IgD-negative memory B cell (primary cell): Measurements from ENCODE around the gene HARBI1. TPM values are rescaled to one million over a fixed set of nuclear protein-coding genes. Genes with fewer than 3 reads are reported as not detected.

Source experiments
- H3K27ac Mint-ChIP-seq, 3 donors: one replicate each; pipeline ENCODE4 v1.8.0; 2020 to 2022; ENCODE audit warnings: mild to moderate bottlenecking in 3 of 3, mixed read lengths in 3 of 3, moderate library complexity in 1 of 3
- H3K27me3 Mint-ChIP-seq: one replicate; pipeline ENCODE4 v1.8.0; 2021; ENCODE audit warnings: mixed read lengths
- H3K36me3 Mint-ChIP-seq: one replicate; pipeline ENCODE4 v1.8.0; 2020; ENCODE audit warnings: mild to moderate bottlenecking, mixed read lengths
- H3K4me1 Mint-ChIP-seq, 3 donors: one replicate each; pipeline ENCODE4 v1.8.0; 2020 to 2022; ENCODE audit warnings: mixed read lengths in 3 of 3, mild to moderate bottlenecking in 1 of 3
- H3K4me3 Mint-ChIP-seq, 4 donors: one replicate each; pipeline ENCODE4 v1.8.0; 2020 to 2022; ENCODE audit warnings: mild to moderate bottlenecking in 4 of 4, mixed read lengths in 4 of 4, moderate library complexity in 3 of 4
- H3K9me3 Mint-ChIP-seq, 3 donors: one replicate each; pipeline ENCODE4 v1.8.0; 2020 to 2021; ENCODE audit warnings: mixed read lengths in 3 of 3, mild to moderate bottlenecking in 1 of 3
- polyA plus RNA-seq: library from polyadenylated mRNA; unstranded; fragments of 300-500 nt; fragmentation: Illumina TruSeq; gene quantifications from one replicate; pipeline ENCODE4 v1.2.3, GENCODE V29; 2021

Gene HARBI1
- 6.9 TPM for polyA plus RNA-seq

DNA sequence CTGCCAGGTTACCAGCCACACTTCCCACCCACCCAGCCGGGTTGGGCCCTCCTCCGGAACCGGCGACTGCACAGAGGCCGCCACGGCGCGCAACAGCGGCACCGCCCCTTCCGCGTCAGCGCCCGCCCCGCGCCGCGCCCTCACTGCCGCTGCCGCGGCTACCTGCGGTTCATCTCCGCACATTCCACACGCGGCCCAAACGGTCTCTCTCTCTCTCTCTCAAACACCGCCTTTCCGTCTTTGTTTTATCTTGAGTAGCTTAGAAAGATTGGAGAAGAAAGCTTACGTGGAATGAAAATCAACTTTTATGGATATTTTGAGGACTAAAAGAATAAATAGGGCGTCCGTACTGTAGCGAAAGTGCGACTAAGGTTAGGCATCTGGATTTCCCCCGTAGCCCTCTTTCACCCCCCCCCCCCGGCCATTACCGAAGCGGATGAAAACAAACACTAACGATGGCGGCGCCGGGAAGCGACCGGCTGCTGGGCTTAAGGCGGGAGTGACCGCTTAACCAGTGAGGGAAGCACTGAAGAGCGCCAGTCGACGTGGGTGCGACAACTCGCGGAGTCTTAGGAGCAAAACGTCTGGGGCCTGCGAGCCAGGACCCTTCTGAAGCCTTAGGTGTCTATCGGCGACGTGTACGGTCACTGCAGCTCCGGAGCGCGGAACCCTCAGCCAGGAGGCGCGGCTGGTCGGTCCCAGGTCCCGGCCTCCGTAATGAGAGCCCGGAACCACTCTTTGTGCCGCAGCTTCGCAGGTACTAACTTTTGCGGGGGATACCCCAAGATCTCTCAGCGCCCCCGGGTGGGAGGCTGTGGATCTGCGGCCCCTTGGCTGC is at the start of gene HARBI1, which contains the start of gene ATG13:
Gene HARBI1, minus strand, starts transcription at position 94 of the 838 bp plus-strand sequence. CDS start 990 bp downstream, outside the sequence.
Gene ATG13, plus strand, starts transcription at position 420 of the 838 bp plus-strand sequence. CDS start 26,739 bp downstream, outside the sequence.
- H3K4me3 Mint-ChIP-seq, result peak within 1 kb of the TSS; percentile 96 to 99 (median 98)
- H3K9me3 Mint-ChIP-seq, result no peaks in the 10 kb centered on the region
- H3K4me1 Mint-ChIP-seq, result peaks cover 16 to 33% (median 22%) of the 10 kb centered on the region in 3 donors
- no peaks in the 10 kb centered on the region for H3K36me3 Mint-ChIP-seq
- peak within 1 kb of the TSS; percentile 99 to 100 (median 100) for H3K27ac Mint-ChIP-seq
- H3K27me3 Mint-ChIP-seq, result no peaks in the 10 kb centered on the region

GRCh38 chr11:46666516-46666915 is 49.5 kb upstream of the HARBI1 start:
- peaks cover 2% of the 10 kb centered on the region for H3K36me3 Mint-ChIP-seq

GRCh38 chr11:46665356-46665755 is 48.3 kb upstream of the HARBI1 start:
- Mint-ChIP-seq H3K4me1 (peaks cover 0 to 2% (median 0%) of the 10 kb centered on the region in 3 donors), H3K36me3 (peaks cover 2% of the 10 kb centered on the region), H3K9me3 (no peaks in the 10 kb centered on the region), H3K27ac (no peak overlapping the region), H3K27me3 (no peaks in the 10 kb centered on the region), H3K4me3 (no peak overlapping the region)

More at GRCh38 chr11:46666516-46666915, 49.5 kb upstream of the HARBI1 start:
- Mint-ChIP-seq H3K4me3 (no peak overlapping the region), H3K27me3 (no peaks in the 10 kb centered on the region), H3K9me3 (no peaks in the 10 kb centered on the region), H3K27ac (peak overlapping the region in 1 of 3 donors; percentile 39), H3K4me1 (peaks cover 0 to 5% (median 2%) of the 10 kb centered on the region in 3 donors)

GRCh38 chr11:46664612-46665011 is 47.6 kb upstream of the HARBI1 start:
- Mint-ChIP-seq H3K4me3 (no peak overlapping the region), H3K36me3 (peaks cover 2% of the 10 kb centered on the region), H3K4me1 (peaks cover 0 to 2% (median 0%) of the 10 kb centered on the region in 3 donors), H3K27ac (no peak overlapping the region), H3K9me3 (no peaks in the 10 kb centered on the region), H3K27me3 (no peaks in the 10 kb centered on the region)

GRCh38 chr11:46663277-46663940 is 46.4 kb upstream of the HARBI1 start:
- Mint-ChIP-seq H3K4me3 (no peak overlapping the region), H3K36me3 (no peaks in the 10 kb centered on the region), H3K27ac (no peak overlapping the region), H3K4me1 (peaks cover 0 to 2% (median 0%) of the 10 kb centered on the region in 3 donors), H3K27me3 (no peaks in the 10 kb centered on the region), H3K9me3 (no peaks in the 10 kb centered on the region)

GRCh38 chr11:46662366-46662765 is 45.3 kb upstream of the HARBI1 start:
- Mint-ChIP-seq H3K27me3 (no peaks in the 10 kb centered on the region), H3K9me3 (no peaks in the 10 kb centered on the region), H3K36me3 (no peaks in the 10 kb centered on the region), H3K4me3 (no peak overlapping the region), H3K4me1 (peaks cover 0 to 2% (median 0%) of the 10 kb centered on the region in 3 donors), H3K27ac (no peak overlapping the region)

DNA sequence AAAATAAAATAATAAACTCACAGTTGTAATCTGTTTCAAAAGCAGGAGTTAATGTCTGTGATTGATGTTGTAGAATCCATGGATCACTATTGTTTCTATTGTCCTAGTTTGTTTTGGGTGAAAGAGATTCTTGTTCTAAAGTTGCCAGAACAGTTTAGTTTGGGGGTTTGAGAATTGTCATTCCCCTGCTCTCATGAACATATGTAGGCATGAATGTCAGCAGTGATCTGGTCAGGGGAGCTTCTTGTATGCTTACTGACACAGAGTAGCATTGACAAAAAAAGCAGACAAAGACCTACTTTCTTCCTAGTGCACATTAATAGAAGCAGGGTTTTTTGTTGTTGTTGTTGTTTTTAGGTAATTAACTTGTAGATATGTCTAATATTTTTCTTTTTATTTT is 44.8 kb upstream of the HARBI1 start:
- no peaks in the 10 kb centered on the region for H3K36me3 Mint-ChIP-seq
- H3K4me1 Mint-ChIP-seq, result peaks cover 0 to 2% (median 0%) of the 10 kb centered on the region in 3 donors
- no peaks in the 10 kb centered on the region for H3K27me3 Mint-ChIP-seq
- H3K9me3 Mint-ChIP-seq, result no peaks in the 10 kb centered on the region
- H3K27ac Mint-ChIP-seq, result no peak overlapping the region
- H3K4me3 Mint-ChIP-seq, result no peak overlapping the region

DNA sequence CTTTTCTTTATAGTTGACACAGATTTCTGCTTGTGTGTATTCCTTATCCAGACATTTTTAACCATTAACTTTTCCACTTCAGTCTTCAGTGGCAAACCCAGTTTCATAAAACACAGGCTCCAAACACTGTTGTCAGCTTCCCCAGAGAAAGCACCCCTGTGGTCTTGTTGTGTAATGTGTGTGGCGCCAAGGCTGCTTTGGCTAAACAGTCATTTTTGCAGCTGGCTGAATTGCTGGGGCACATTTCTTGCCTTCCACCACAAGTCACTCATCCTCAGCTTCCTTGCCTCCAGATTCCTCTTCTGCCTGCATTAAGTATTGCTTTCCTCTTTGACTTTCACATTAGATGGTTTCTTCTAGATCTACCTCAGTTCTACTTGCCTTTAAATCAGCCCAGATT is 42.9 kb upstream of the HARBI1 start:
- H3K36me3 Mint-ChIP-seq, result peaks cover 2% of the 10 kb centered on the region
- no peaks in the 10 kb centered on the region for H3K9me3 Mint-ChIP-seq
- no peaks in the 10 kb centered on the region for H3K4me1 Mint-ChIP-seq
- no peak overlapping the region for H3K4me3 Mint-ChIP-seq
- no peaks in the 10 kb centered on the region for H3K27me3 Mint-ChIP-seq
- H3K27ac Mint-ChIP-seq, result no peak overlapping the region

DNA sequence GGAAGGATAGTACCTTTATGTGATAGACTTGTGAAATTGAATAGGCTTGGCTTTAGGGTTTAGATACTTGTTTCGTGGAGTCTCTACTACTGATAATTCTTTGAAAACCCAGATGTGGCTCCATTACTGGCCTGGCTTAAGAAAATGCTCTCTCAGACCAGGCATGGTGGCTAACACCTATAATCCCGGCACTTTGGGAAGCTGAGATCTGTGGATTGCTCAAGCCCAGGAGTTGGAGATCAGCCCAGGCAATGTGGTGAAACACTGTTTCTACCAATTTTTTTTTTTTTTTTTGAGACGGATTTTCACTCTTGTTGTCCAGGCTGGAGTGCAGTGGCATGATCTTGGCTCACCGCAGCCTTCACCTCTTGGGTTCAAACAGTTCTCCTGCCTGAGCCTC is 41.2 kb upstream of the HARBI1 start:
- H3K4me1 Mint-ChIP-seq, result no peaks in the 10 kb centered on the region
- no peaks in the 10 kb centered on the region for H3K9me3 Mint-ChIP-seq
- H3K36me3 Mint-ChIP-seq, result peaks cover 2% of the 10 kb centered on the region
- H3K27me3 Mint-ChIP-seq, result no peaks in the 10 kb centered on the region
- no peak overlapping the region for H3K4me3 Mint-ChIP-seq
- H3K27ac Mint-ChIP-seq, result no peak overlapping the region

- Mint-ChIP-seq H3K27ac (peak overlapping the region in 1 of 3 donors; percentile 31), H3K4me1 (no peaks in the 10 kb centered on the region), H3K4me3 (no peak overlapping the region), H3K36me3 (peaks cover 2% of the 10 kb centered on the region), H3K27me3 (no peaks in the 10 kb centered on the region), H3K9me3 (no peaks in the 10 kb centered on the region)
Observed at GRCh38 chr11:46657186-46657585, 40.2 kb upstream of the HARBI1 start.

GRCh38 chr11:46655631-46656030 is 38.6 kb upstream of the HARBI1 start:
- Mint-ChIP-seq H3K4me1 (no peaks in the 10 kb centered on the region), H3K4me3 (no peak overlapping the region), H3K9me3 (no peaks in the 10 kb centered on the region), H3K27me3 (no peaks in the 10 kb centered on the region), H3K27ac (no peak overlapping the region), H3K36me3 (peaks cover 2% of the 10 kb centered on the region)

GRCh38 chr11:46649180-46649738 is 32.2 kb upstream of the HARBI1 start:
- H3K27me3 Mint-ChIP-seq, result no peaks in the 10 kb centered on the region
- H3K4me1 Mint-ChIP-seq, result no peaks in the 10 kb centered on the region
- H3K9me3 Mint-ChIP-seq, result no peaks in the 10 kb centered on the region
- H3K36me3 Mint-ChIP-seq, result peaks cover 7% of the 10 kb centered on the region
- H3K27ac Mint-ChIP-seq, result no peak overlapping the region
- H3K4me3 Mint-ChIP-seq, result no peak overlapping the region

DNA sequence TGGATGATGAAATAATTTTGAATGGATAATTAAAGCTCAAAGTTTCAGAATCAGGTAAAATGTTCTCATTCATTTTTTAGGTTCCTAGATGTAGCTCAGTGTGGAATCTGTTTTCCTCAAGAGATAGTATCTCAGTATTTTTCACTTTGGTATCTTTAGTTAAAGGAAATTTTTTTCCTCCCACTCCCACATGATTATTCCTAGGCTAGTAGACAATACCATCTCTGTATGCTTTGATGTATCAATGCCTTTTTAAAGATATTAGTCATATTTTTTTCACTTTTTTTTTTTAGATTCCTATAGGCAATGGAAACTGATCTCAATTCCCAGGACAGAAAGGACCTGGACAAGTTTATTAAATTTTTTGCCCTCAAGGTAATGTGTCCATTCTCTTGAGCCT is 27.0 kb upstream of the HARBI1 start:
- peaks cover 18% of the 10 kb centered on the region for H3K36me3 Mint-ChIP-seq
- no peak overlapping the region for H3K4me3 Mint-ChIP-seq
- H3K9me3 Mint-ChIP-seq, result peaks cover 0 to 2% (median 0%) of the 10 kb centered on the region in 3 donors
- H3K27ac Mint-ChIP-seq, result no peak overlapping the region
- H3K4me1 Mint-ChIP-seq, result peaks cover 0 to 5% (median 2%) of the 10 kb centered on the region in 3 donors
- H3K27me3 Mint-ChIP-seq, result no peaks in the 10 kb centered on the region

DNA sequence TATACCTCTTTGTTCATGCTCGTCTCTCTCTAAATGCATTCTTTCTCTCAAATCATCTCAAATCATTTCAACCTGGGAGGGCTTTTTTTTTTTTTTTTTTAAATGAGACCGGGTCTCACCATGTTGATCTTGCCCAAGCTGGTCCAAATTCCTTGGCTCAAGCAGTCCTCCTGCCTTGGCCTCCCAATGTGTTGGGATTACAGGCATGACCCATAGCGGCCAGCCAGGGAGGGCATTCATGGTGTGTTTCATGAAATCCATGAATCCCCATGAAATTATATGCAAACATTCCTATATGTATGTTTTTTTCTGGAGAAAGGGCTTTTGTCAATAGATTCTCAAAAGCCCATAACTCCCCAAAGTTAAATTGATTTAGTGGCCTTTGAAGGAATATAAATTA is 26.5 kb upstream of the HARBI1 start:
- Mint-ChIP-seq H3K27ac (no peak overlapping the region), H3K36me3 (peaks cover 21% of the 10 kb centered on the region), H3K4me1 (peaks cover 0 to 5% (median 3%) of the 10 kb centered on the region in 3 donors), H3K9me3 (peaks cover 0 to 2% (median 0%) of the 10 kb centered on the region in 3 donors), H3K27me3 (no peaks in the 10 kb centered on the region), H3K4me3 (no peak overlapping the region)
